ENCODE data around the gene DHFR2. TPM values are rescaled to one million over a fixed set of nuclear protein-coding genes. Genes with fewer than 3 reads are reported as not detected.
A peak's percentile ranks its signal among the peaks of the same experiment; 100 is the strongest.

The DHFR2 gene
- total RNA-seq, 3 donors from 2014 or later (not counting 1 experiment from before 2014, with no cell fraction given) = 2.5 to 5.0 (median 3.9) TPM

- peaks cover 7% of the 10 kb centered on the region for H3K4me1 ChIP-seq (ENCODE audit: control insufficient read depth, insufficient read depth, low read length)
- Mint-ChIP-seq H3K4me1 (peaks cover 54 to 57% of the 10 kb centered on the region in 2 donors), H3K4me3 (no peak overlapping the region), H3K27me3 (ENCODE audit: low read depth in 2 of 2) (no peaks in the 10 kb centered on the region), H3K27ac (peak overlapping the region; percentile 47 to 48), H3K9me3 (no peaks in the 10 kb centered on the region), H3K36me3 (peaks cover 9% of the 10 kb centered on the region)
- intact Hi-C loops (cut with micrococcal nuclease) = no loop called here
- no peak overlapping the region for H3K27ac ChIP-seq (ENCODE audit: low read length)
- H3K36me3 ChIP-seq (ENCODE audit: control insufficient read depth, insufficient read depth, low read length) = peaks cover 19% of the 10 kb centered on the region
- TF ChIP-seq CTCF (IDR thresholded peaks at IDR 0.05) = no peak
- ATAC-seq = no peak
- H3K9me3 ChIP-seq (ENCODE audit: control insufficient read depth, insufficient read depth, low read length) = no peaks in the 10 kb centered on the region
- DNase-seq = no peak
- H3K4me3 ChIP-seq (ENCODE audit: low read length) = no peak overlapping the region
- 96% methylated on average over 5 of the region's 6 CpGs for WGBS (ENCODE audit: insufficient coverage)
- H3K27me3 ChIP-seq (ENCODE audit: control insufficient read depth, insufficient read depth, low read length) = no peaks in the 10 kb centered on the region
Observed at GRCh38 chr3:94066506-94067500, 4.1 kb upstream of the DHFR2 start.

GRCh38 chr3:94065819-94066480 is 3.2 kb upstream of the DHFR2 start:
- Mint-ChIP-seq H3K27ac (peak overlapping the region; percentile 47 to 48), H3K9me3 (no peaks in the 10 kb centered on the region), H3K27me3 (ENCODE audit: low read depth in 2 of 2) (no peaks in the 10 kb centered on the region), H3K36me3 (peaks cover 9% of the 10 kb centered on the region), H3K4me1 (peaks cover 51 to 54% of the 10 kb centered on the region in 2 donors), H3K4me3 (no peak overlapping the region)
- Histone ChIP-seq H3K4me3 (ENCODE audit: low read length) (no peak overlapping the region), H3K27me3 (ENCODE audit: control insufficient read depth, insufficient read depth, low read length) (no peaks in the 10 kb centered on the region), H3K27ac (ENCODE audit: low read length) (no peak overlapping the region), H3K9me3 (ENCODE audit: control insufficient read depth, insufficient read depth, low read length) (no peaks in the 10 kb centered on the region), H3K36me3 (ENCODE audit: control insufficient read depth, insufficient read depth, low read length) (peaks cover 15% of the 10 kb centered on the region), H3K4me1 (ENCODE audit: control insufficient read depth, insufficient read depth, low read length) (peaks cover 7% of the 10 kb centered on the region)
- TF ChIP-seq CTCF (IDR thresholded peaks at IDR 0.05) = no peak
- DNase-seq (no peak), ATAC-seq (no peak)
- intact Hi-C loops (cut with micrococcal nuclease) = no loop called here
- WGBS (ENCODE audit: insufficient coverage) = 75% methylated on average over 1 of the region's 1 CpG

GRCh38 chr3:94065122-94065521 is 2.4 kb upstream of the DHFR2 start:
- peaks cover 9% of the 10 kb centered on the region for H3K36me3 Mint-ChIP-seq

More at GRCh38 chr3:94065122-94065521, 2.4 kb upstream of the DHFR2 start:
- H3K9me3 ChIP-seq (ENCODE audit: control insufficient read depth, insufficient read depth, low read length) = no peaks in the 10 kb centered on the region
- H3K4me1 ChIP-seq (ENCODE audit: control insufficient read depth, insufficient read depth, low read length) = peaks cover 7% of the 10 kb centered on the region
- H3K27me3 ChIP-seq (ENCODE audit: control insufficient read depth, insufficient read depth, low read length) = no peaks in the 10 kb centered on the region
- intact Hi-C loops (cut with micrococcal nuclease) = no loop called here
- H3K27ac ChIP-seq (ENCODE audit: low read length) = no peak overlapping the region
- no peak for ATAC-seq
- peaks cover 51 to 54% of the 10 kb centered on the region in 2 donors for H3K4me1 Mint-ChIP-seq
- no peak for DNase-seq
- WGBS (ENCODE audit: insufficient coverage) = no CpG with 5 or more reads among the region's 1 CpG
- TF ChIP-seq CTCF (IDR thresholded peaks at IDR 0.05) = no peak
- H3K36me3 ChIP-seq (ENCODE audit: control insufficient read depth, insufficient read depth, low read length) = peaks cover 17% of the 10 kb centered on the region
- no peaks in the 10 kb centered on the region for H3K27me3 Mint-ChIP-seq (ENCODE audit: low read depth in 2 of 2)
- H3K4me3 ChIP-seq (ENCODE audit: low read length) = no peak overlapping the region
- H3K4me3 Mint-ChIP-seq = peak overlapping the region; percentile 1
- peak overlapping the region in 1 of 2 donors; percentile 9 for H3K27ac Mint-ChIP-seq
- no peaks in the 10 kb centered on the region for H3K9me3 Mint-ChIP-seq

Data from natural killer cell (primary cell).